HUES6 (cell line): ENCODE results near the gene CKAP2L.

Experiments
- H3K27ac ChIP-seq: 2 replicates; pipeline ENCODE4 v1.7.0; 2013; ENCODE audit warnings: low read depth, mild to moderate bottlenecking, low read length, inconsistent platforms
- H3K27me3 ChIP-seq: 2 replicates; pipeline ENCODE4 v1.6.1; 2013; ENCODE audit warnings: low read length; ENCODE audit not compliant: control insufficient read depth, insufficient read depth
- H3K36me3 ChIP-seq: 2 replicates; pipeline ENCODE4 v1.6.1; 2013; ENCODE audit warnings: low read length; ENCODE audit not compliant: control insufficient read depth, insufficient read depth
- H3K4me1 ChIP-seq: 2 replicates; pipeline ENCODE4 v1.6.1; 2013; ENCODE audit warnings: low read length; ENCODE audit not compliant: control insufficient read depth, insufficient read depth
- H3K4me3 ChIP-seq: 2 replicates; pipeline ENCODE4 v1.5.1; 2013; ENCODE audit warnings: low read depth, low read length
- H3K9ac ChIP-seq: one replicate; pipeline ENCODE4 v1.6.1; 2013; ENCODE audit warnings: mild to moderate bottlenecking, low read length
- H3K9me3 ChIP-seq: 2 replicates; pipeline ENCODE4 v1.6.1; 2013; ENCODE audit warnings: low read depth, low read length; ENCODE audit not compliant: control insufficient read depth, insufficient read depth

The CKAP2L gene

DNA sequence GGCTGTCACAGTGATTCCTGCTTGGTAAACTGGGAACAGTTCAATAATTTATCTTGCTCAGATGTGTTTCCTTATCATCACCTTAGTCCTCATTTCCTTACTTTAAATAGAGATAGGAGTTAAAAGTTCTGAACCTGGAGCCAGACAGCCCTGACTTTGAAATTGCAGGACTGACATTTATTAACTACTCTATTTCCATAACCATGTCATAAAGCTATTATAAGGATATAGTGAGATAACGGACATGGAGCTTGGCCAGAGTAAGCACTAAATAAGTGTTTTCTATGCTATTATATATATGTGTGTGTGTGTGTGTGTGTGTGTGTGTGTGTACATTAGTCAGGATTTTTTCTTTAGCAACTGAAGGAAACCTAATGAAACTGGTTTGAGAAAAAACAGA is 30.5 kb downstream of the CKAP2L start:
- no peaks in the 10 kb centered on the region for H3K4me1 ChIP-seq
- no peak overlapping the region for H3K27ac ChIP-seq
- H3K4me3 ChIP-seq = no peak overlapping the region
- H3K36me3 ChIP-seq = peaks cover 8% of the 10 kb centered on the region
- H3K27me3 ChIP-seq = no peaks in the 10 kb centered on the region
- no peak overlapping the region for H3K9ac ChIP-seq
- H3K9me3 ChIP-seq = no peaks in the 10 kb centered on the region

- no peak overlapping the region for H3K9ac ChIP-seq
- peaks cover 4% of the 10 kb centered on the region for H3K36me3 ChIP-seq
- H3K27ac ChIP-seq = no peak overlapping the region
Observed at GRCh38 chr2:112733456-112733855, 31.0 kb downstream of the CKAP2L start.

DNA sequence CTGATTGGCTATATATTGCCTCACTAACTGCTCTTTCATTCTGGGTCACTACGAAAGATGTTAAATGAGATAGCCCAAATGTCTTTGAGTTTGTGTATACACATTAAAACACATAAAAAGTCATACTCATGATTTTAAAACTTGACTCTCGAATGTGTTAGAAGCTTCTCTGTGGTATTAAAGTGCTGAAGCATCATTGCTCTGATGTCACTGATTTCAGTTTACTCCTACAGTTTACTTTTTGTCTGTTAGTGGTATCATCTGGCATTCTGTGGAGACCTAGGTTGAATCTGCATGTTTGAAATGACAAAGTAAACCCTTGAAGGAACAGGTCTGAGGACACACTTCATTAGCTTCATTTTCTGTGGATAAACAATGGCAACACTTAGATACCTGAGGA is 32.9 kb downstream of the CKAP2L start:
- H3K4me1 ChIP-seq = peaks cover under 1% of the 10 kb centered on the region; the same call in 1 of the 2 replicates
- H3K27ac ChIP-seq = no peak overlapping the region
- H3K27me3 ChIP-seq = no peaks in the 10 kb centered on the region
- H3K9me3 ChIP-seq = no peaks in the 10 kb centered on the region
- no peak overlapping the region for H3K4me3 ChIP-seq
- no peak overlapping the region for H3K9ac ChIP-seq
- H3K36me3 ChIP-seq = no peaks in the 10 kb centered on the region

More at GRCh38 chr2:112733456-112733855, 31.0 kb downstream of the CKAP2L start:
- Histone ChIP-seq H3K4me1 (no peaks in the 10 kb centered on the region), H3K9me3 (no peaks in the 10 kb centered on the region), H3K4me3 (no peak overlapping the region), H3K27me3 (no peaks in the 10 kb centered on the region)

DNA sequence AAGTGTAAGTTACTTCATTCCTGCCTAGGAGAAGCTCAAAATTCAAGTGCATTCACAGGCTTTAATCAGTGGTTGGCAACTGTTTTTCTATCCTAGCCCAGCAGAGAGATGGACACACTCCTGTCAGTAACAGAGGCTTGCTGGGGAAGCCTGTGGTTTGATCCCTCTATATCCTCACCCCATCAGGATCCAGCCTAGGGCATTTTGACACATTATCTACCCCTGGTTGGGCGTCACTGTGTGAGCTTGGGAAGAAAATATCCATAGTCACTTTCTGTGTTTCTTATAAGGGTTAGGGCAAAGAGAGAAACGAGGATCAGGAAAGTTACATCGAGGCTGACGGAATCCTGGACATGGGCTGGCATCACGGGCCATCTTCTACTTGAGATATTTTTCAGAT is 33.6 kb downstream of the CKAP2L start:
- H3K4me3 ChIP-seq = no peak overlapping the region
- H3K27ac ChIP-seq = no peak overlapping the region
- peaks cover 2% of the 10 kb centered on the region; the same call in 1 of the 2 replicates for H3K4me1 ChIP-seq
- H3K36me3 ChIP-seq = no peaks in the 10 kb centered on the region
- H3K27me3 ChIP-seq = no peaks in the 10 kb centered on the region
- H3K9me3 ChIP-seq = no peaks in the 10 kb centered on the region
- H3K9ac ChIP-seq = no peak overlapping the region

DNA sequence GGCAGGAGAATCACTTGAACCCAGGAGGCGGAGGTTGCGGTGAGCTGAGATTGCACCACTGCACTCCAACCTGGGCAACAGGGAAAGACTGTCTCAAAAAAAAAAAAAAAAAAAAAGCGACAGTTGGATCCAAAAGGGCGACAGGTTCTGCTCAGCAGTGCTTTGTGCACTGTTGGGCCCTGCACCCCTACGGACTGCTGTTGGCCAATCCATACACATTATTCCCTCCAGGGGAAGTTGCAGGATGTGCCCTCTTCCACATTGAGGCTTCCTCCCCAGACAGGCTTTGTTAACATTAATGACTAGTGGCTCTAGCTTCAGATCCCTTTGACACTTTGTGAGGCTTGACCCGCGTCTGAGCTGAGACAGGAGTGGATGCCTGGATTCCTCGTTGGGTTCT is 34.2 kb downstream of the CKAP2L start:
- Histone ChIP-seq H3K27ac (no peak overlapping the region), H3K4me1 (peaks cover 2% of the 10 kb centered on the region; the same call in 1 of the 2 replicates), H3K9ac (no peak overlapping the region), H3K36me3 (no peaks in the 10 kb centered on the region), H3K27me3 (no peaks in the 10 kb centered on the region), H3K4me3 (no peak overlapping the region), H3K9me3 (no peaks in the 10 kb centered on the region)

DNA sequence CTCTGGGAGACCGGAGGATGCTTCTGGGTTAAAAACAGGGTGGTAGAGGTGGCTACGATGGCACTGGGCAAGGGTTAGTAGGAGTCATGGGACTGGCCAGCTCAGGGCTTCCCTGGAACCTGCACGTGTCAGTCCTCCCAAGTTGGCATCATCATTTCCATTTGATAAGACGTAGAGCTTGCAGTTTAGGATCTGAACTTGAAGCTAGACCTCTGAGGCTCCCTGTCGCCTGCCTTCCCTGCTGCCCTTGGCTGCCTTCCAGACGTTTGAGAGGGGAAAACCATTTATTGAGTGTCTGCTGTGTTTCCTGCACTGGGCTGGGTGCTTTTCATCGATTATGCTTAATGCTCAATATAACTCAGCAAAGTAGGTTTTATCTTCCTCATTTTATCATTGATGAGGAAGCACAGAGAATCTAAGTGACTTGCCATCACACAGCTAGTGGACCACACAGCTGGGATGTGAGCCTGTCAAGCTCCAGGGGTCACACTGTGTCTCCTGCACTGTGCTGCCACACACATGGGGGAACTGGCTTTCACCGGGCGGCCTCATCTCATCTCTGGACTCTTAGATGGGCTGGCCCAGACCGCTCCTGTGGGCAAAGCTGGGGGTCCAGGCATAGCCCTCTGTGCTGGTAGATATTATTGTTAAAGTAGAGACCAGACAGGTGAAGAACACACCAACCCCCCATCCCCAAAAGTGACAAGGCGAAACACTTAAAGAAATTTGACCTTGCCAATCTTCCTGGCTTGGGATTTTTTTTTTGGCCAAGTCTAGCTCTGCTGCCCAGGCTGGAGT is 35.8 kb downstream of the CKAP2L start:
- Histone ChIP-seq H3K27ac (no peak overlapping the region), H3K9me3 (no peaks in the 10 kb centered on the region), H3K4me3 (no peak overlapping the region), H3K27me3 (no peaks in the 10 kb centered on the region), H3K36me3 (no peaks in the 10 kb centered on the region), H3K9ac (no peak overlapping the region), H3K4me1 (peaks cover 4% of the 10 kb centered on the region)

- Histone ChIP-seq H3K27ac (no peak overlapping the region), H3K9ac (no peak overlapping the region), H3K4me3 (no peak overlapping the region), H3K4me1 (peaks cover 4% of the 10 kb centered on the region), H3K9me3 (no peaks in the 10 kb centered on the region), H3K36me3 (no peaks in the 10 kb centered on the region), H3K27me3 (no peaks in the 10 kb centered on the region)
Observed at GRCh38 chr2:112728029-112728362, 36.4 kb downstream of the CKAP2L start.

GRCh38 chr2:112727276-112728028 is 37.0 kb downstream of the CKAP2L start:
- H3K9ac ChIP-seq = no peak overlapping the region

GRCh38 chr2:112726487-112727190 is 37.8 kb downstream of the CKAP2L start:
- H3K9me3 ChIP-seq = no peaks in the 10 kb centered on the region
- no peak overlapping the region for H3K27ac ChIP-seq

More at GRCh38 chr2:112727276-112728028, 37.0 kb downstream of the CKAP2L start:
- Histone ChIP-seq H3K27ac (no peak overlapping the region), H3K9me3 (no peaks in the 10 kb centered on the region), H3K27me3 (no peaks in the 10 kb centered on the region), H3K4me3 (no peak overlapping the region), H3K36me3 (no peaks in the 10 kb centered on the region), H3K4me1 (peaks cover 4% of the 10 kb centered on the region)

DNA sequence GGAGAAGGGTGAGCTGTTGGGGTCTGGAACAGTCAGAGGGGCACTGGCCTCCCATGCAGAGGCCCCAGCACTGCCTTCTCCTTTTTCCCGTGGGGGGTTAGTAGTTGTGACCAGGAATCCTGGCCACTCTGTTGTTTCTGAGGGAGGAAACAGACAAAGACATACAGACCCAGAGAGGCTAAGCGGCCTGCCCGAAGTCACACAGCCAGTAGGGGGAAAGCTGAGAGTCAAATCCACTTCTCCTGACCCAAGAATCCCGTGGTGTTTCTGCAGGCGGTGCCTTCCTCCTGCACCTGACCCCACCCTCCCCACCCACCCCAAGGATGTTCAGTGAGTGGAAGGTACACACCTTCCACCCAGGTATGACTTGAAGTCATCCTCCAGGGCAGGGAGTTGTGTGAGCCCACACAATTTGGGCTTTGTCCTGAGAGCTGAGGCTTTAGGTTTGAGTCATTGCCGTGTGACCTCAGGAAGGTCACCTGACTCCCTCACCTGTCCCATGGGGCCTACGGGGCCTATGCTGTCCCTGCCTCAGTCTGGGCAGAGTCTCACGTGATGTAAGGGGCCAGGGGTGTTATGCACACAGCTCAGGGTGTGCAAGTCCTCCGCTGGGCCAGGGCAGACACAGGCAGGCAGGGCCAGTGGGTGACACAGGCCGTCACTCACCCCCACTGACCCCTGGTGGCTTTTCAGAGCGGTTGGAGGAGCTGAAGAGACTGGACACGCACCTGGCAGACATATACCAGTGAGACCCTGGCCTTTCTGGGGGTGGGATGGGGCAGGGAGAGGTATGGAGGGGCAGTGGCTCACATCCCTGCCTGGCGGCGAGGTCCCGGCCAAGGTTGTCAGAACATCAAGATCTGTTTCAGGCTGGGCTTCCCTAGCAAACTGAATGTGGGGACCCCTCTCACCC is 38.6 kb downstream of the CKAP2L start:
- H3K9me3 ChIP-seq = no peaks in the 10 kb centered on the region
- H3K4me3 ChIP-seq = no peak overlapping the region
- no peaks in the 10 kb centered on the region for H3K36me3 ChIP-seq
- H3K27me3 ChIP-seq = no peaks in the 10 kb centered on the region
- H3K9ac ChIP-seq = no peak overlapping the region
- peaks cover 4% of the 10 kb centered on the region for H3K4me1 ChIP-seq
- H3K27ac ChIP-seq = no peak overlapping the region

More at GRCh38 chr2:112726487-112727190, 37.8 kb downstream of the CKAP2L start:
- H3K4me3 ChIP-seq = no peak overlapping the region
- no peaks in the 10 kb centered on the region for H3K27me3 ChIP-seq
- H3K36me3 ChIP-seq = no peaks in the 10 kb centered on the region
- H3K4me1 ChIP-seq = peaks cover 4% of the 10 kb centered on the region
- H3K9ac ChIP-seq = no peak overlapping the region
